Uterus (tissue), 4 donors: ENCODE results near the gene THSD7B. TPM values are rescaled to one million over a fixed set of nuclear protein-coding genes. Genes with fewer than 3 reads are reported as not detected.

Experiments used
- DNase-seq, 2 donors: peaks; one replicate each; pipeline ENCODE4 v3.0.0-alpha.2; 2019 to 2020
- H3K27ac ChIP-seq, 2 donors: fragments of 200-600 bp; sonication (generic); 1 replicate in 1 of 2; 2 replicates in 1 of 2; pipeline ENCODE4 v1.5.1; 2016 to 2018
- H3K27me3 ChIP-seq, 2 donors: fragments of 200-600 bp; sonication (generic); one replicate each; pipeline ENCODE4 v1.5.1; 2018 to 2019; ENCODE audit warnings: control low read depth in 1 of 2
- H3K36me3 ChIP-seq, 2 donors: fragments of 200-600 bp; sonication (generic); one replicate each; pipeline ENCODE4 v1.5.1; 2019; ENCODE audit warnings: control low read depth in 1 of 2
- H3K4me1 ChIP-seq, 2 donors: fragments of 200-600 bp; sonication (generic); one replicate each; pipeline ENCODE4 v1.5.1; 2018 to 2019; ENCODE audit warnings: control low read depth in 1 of 2
- H3K4me3 ChIP-seq, 2 donors: fragments of 200-600 bp; sonication (generic); 1 replicate in 1 of 2; 2 replicates in 1 of 2; pipeline ENCODE4 v1.5.1; 2018 to 2019; ENCODE audit warnings: mild to moderate bottlenecking in 1 of 2
- H3K9me3 ChIP-seq, 2 donors: fragments of 200-600 bp; sonication (generic); one replicate each; pipeline ENCODE4 v1.5.1; 2019; ENCODE audit warnings: control low read depth in 1 of 2
- POLR2A ChIP-seq, 2 donors: fragments of 450-650 bp; IDR thresholded peaks; one replicate each; pipeline ENCODE4 v1.6.1; 2016; ENCODE audit warnings: antibody characterized with exemption in 2 of 2, mild to moderate bottlenecking in 1 of 2, moderate library complexity in 1 of 2
- intact Hi-C: fragments of 100-400 bp; cut with DNase I; formaldehyde crosslinking; loops from one replicate; pipeline ENCODE4 v1.15.1; 2023; ENCODE audit warnings: low total_unique reads
- total RNA-seq, 4 donors: library from RNA; depleted of rRNA in 3 of 4; stranded (reverse); fragments of >200 nt in 3 of 4; gene quantifications; one replicate each; pipeline versions ENCODE4 v1.1.0 to v1.2.4, GENCODE V29; 2014 to 2023
- TF ChIP-seq, protein P1 (sequence below), 4 experiments: fragments of 200-600 bp in 2 of 4; fragments of 450-650 bp in 2 of 4; sonication (generic) in 2 of 4; IDR thresholded peaks; one replicate each; pipeline ENCODE4 v1.5.1; 2016 to 2019; ENCODE audit warnings: antibody characterized with exemption in 4 of 4, mild to moderate bottlenecking in 2 of 4, moderate library complexity in 1 of 4
- donor health status: DM: yes; HTN: yes; CAD: no.

THSD7B gene
- total RNA-seq, 4 donors from 2014 or later: 0.26 to 9.6 (median 0.67) TPM; not detected in 1

DNA sequence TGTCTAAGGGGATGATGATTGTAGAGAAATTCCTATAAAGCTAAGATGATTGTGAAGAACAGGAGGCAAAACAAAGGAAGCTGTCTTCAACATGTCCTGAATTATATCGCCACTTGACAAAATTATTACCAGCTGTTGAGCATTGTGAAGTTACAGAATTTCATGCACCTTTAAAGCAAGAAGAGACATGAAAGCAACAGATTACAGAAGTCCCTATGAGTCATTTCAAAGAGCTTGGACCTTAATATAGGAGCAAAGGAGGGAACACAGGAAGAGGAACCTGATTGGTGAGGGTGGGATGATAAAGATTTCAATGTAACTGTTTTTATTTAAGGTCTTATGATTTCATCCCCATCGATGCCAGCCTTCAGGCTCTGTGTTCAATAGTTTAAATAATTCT is 672.0 kb downstream of the THSD7B start:
- TF ChIP-seq, protein P1, sequence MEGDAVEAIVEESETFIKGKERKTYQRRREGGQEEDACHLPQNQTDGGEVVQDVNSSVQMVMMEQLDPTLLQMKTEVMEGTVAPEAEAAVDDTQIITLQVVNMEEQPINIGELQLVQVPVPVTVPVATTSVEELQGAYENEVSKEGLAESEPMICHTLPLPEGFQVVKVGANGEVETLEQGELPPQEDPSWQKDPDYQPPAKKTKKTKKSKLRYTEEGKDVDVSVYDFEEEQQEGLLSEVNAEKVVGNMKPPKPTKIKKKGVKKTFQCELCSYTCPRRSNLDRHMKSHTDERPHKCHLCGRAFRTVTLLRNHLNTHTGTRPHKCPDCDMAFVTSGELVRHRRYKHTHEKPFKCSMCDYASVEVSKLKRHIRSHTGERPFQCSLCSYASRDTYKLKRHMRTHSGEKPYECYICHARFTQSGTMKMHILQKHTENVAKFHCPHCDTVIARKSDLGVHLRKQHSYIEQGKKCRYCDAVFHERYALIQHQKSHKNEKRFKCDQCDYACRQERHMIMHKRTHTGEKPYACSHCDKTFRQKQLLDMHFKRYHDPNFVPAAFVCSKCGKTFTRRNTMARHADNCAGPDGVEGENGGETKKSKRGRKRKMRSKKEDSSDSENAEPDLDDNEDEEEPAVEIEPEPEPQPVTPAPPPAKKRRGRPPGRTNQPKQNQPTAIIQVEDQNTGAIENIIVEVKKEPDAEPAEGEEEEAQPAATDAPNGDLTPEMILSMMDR (IDR thresholded peaks at IDR 0.05): no peak
- TF ChIP-seq POLR2A (IDR thresholded peaks at IDR 0.05): no peak

DNA sequence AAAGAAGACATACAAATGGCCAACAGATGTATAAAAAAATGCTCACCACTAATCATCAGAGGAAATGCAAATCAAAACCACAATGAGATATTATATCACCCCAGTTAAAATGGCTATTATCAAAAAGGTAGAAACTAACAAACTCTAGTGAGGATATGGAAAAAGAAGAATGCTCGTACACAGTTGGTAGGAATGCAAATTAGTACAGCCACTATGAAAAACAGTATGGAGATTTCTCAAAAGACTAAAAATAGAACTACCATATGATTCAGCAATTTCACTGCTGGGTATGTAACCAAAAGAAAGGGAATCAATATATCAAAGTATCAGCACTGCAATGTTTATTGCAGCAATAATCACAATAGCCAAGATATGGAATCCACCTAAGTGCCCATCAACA is 679.6 kb downstream of the THSD7B start:
- H3K36me3 ChIP-seq: no peaks in the 10 kb centered on the region
- DNase-seq: no peak
- no peaks in the 10 kb centered on the region for H3K9me3 ChIP-seq
- TF ChIP-seq, protein P1 (IDR thresholded peaks at IDR 0.05): no peak
- no peak for TF ChIP-seq POLR2A (IDR thresholded peaks at IDR 0.05)
- no peaks in the 10 kb centered on the region for H3K4me1 ChIP-seq
- intact Hi-C loops: no loop called here
- no peak overlapping the region for H3K27ac ChIP-seq
- H3K27me3 ChIP-seq: no peaks in the 10 kb centered on the region
- H3K4me3 ChIP-seq: no peak overlapping the region

More for the DNA sequence above, 672.0 kb downstream of the THSD7B start:
- Histone ChIP-seq H3K4me1 (no peaks in the 10 kb centered on the region), H3K27me3 (no peaks in the 10 kb centered on the region), H3K27ac (no peak overlapping the region), H3K9me3 (no peaks in the 10 kb centered on the region), H3K36me3 (no peaks in the 10 kb centered on the region), H3K4me3 (no peak overlapping the region)
- intact Hi-C loops: no loop called here
- no peak for DNase-seq

DNA sequence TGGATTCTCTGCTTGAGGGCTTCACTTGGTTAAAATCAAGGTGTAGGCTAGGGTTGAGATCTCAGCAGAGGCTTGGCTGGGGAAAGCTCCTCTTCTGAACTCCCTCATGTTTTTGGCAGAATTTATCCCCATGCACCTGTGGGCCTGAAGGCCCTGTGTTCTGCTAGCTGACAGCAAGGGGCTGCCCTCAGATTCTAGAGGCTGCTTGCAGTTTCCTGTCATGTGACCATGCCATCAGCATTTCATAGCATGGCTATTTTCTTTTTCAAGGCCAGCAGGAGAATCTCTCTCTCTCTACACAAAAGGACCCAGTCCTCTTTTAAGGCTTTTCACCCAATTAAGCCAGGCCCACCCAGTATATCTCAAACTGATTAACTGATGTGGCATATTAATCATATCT is 684.1 kb downstream of the THSD7B start:
- no peaks in the 10 kb centered on the region for H3K36me3 ChIP-seq
- no peak overlapping the region for H3K4me3 ChIP-seq
- H3K9me3 ChIP-seq: no peaks in the 10 kb centered on the region
- H3K27me3 ChIP-seq: no peaks in the 10 kb centered on the region
- H3K27ac ChIP-seq: no peak overlapping the region
- intact Hi-C loops: no loop called here
- H3K4me1 ChIP-seq: no peaks in the 10 kb centered on the region
- DNase-seq: no peak
- TF ChIP-seq, protein P1 (IDR thresholded peaks at IDR 0.05): no peak
- no peak for TF ChIP-seq POLR2A (IDR thresholded peaks at IDR 0.05)

DNA sequence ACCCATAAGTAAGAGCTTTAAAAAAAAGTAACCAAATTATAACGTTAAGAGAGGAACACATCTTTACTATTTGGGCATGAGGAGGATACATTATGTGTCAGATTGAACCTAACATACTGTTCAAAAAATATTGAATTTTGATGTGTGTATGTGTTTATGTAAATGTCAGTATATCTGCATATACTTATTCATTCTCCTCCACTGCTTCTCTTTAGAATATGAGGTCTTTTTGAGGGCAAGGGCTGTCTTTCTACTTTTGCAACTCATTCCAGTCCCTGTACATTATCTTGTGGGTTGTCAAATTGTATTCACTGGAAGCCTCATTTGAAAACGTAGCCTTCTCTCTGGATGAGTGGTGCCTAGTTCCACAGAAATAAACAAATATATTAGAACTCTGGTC is 689.5 kb downstream of the THSD7B start:
- intact Hi-C loops: no loop called here
- Histone ChIP-seq H3K9me3 (no peaks in the 10 kb centered on the region), H3K4me1 (no peaks in the 10 kb centered on the region), H3K27ac (no peak overlapping the region), H3K27me3 (no peaks in the 10 kb centered on the region), H3K36me3 (no peaks in the 10 kb centered on the region), H3K4me3 (no peak overlapping the region)
- no peak for TF ChIP-seq POLR2A (IDR thresholded peaks at IDR 0.05)
- TF ChIP-seq, protein P1 (IDR thresholded peaks at IDR 0.05): no peak
- no peak for DNase-seq

DNA sequence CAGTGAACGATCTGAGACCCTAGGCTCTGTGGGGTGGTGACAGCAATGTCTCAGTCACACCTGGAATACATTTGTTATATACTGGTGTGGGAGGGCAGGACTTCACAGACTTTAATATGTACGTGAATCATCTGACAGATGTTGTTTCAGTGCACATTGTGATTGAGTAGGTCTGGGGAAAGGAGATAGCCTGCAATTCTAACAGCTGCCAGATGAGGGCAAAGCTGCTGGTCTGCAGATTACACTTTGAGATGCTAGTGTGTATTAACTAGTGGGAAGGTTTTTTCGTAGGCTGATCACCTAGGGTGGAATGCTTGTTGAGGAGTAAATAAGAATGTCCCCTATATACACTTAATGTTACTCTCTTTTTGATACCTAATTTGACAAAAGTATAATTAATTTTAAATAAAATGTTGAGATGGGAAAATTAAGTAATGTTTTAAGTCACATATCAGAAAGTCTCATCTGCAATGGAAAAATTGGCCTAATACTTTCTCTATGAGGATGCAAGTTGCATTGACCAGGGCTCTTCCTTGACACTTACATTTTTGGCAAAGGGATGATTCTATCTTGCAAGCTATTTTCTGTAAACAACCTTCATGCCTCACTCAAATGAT is 702.0 kb downstream of the THSD7B start:
- DNase-seq: no peak

More for the DNA sequence above, 702.0 kb downstream of the THSD7B start:
- Histone ChIP-seq H3K4me1 (no peaks in the 10 kb centered on the region), H3K27me3 (no peaks in the 10 kb centered on the region), H3K27ac (no peak overlapping the region), H3K36me3 (no peaks in the 10 kb centered on the region), H3K9me3 (no peaks in the 10 kb centered on the region), H3K4me3 (no peak overlapping the region)
- no peak for TF ChIP-seq POLR2A (IDR thresholded peaks at IDR 0.05)
- TF ChIP-seq, protein P1 (IDR thresholded peaks at IDR 0.05): no peak
- intact Hi-C loops: no loop called here
